Mammary epithelial cell (primary cell): ENCODE results near the gene ACSF3.

Experiments used
- CTCF ChIP-seq, 2 donors: IDR thresholded peaks in 1 of 2; conservative IDR thresholded peaks in 1 of 2; 2 replicates each; pipeline ENCODE4 v1.5.1; 2011 to 2012; ENCODE audit warnings: inconsistent platforms in 2 of 2, low read length in 2 of 2, mild to moderate bottlenecking in 2 of 2, control low read depth in 1 of 2, low read depth in 1 of 2; ENCODE audit not compliant: insufficient read depth in 1 of 2; ENCODE audit errors: extremely low read depth in 1 of 2
- EZH2 ChIP-seq: IDR thresholded peaks from 2 replicates; pipeline ENCODE4 v1.6.1; 2012; ENCODE audit warnings: low read length, inconsistent platforms, borderline replicate concordance

- TF ChIP-seq CTCF (conservative IDR thresholded peaks at IDR 0.05 in 1 of 2, IDR thresholded peaks at IDR 0.05 in 1 of 2; ENCODE audit: extremely low read depth in 1 of 2, insufficient read depth in 1 of 2, low read depth in 1 of 2, low read length in 2 of 2) = no peak
- TF ChIP-seq EZH2 = no peak
Measured at GRCh38 chr16:89202422-89203215, 109.0 kb downstream of the ACSF3 start.
